ENCODE measurements around the gene KCNMB2.

The KCNMB2 gene

DNA sequence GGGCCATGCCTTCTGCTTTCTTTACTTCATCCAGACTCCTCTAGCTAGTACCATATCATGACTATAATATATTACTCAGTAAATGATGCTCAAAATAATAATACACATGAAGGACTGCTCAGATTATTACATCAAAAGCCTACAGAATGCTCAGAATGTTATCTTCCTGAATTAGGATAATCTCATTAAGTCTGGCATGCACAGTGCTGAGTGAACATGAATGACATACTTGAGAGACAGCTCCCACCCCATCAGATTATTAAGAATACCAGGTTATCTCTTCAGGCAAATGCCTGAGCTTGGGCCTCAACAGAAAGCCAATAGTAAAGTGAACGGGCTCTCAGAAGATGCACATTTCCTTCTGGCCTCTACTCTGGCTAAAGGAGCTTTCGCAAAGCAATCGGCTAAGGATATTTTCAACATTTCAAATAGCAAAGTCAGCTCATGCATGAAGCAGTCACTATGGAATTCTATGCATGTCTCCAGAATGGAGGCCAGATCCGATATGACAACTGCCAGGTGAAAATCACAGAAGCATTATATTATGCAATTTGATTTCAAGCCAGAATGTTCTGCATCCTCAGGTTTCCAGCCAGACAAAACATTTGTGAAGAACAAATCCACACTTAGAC lies 122.6 kb downstream of the KCNMB2 start:
- DNase-seq: no peak

DNA sequence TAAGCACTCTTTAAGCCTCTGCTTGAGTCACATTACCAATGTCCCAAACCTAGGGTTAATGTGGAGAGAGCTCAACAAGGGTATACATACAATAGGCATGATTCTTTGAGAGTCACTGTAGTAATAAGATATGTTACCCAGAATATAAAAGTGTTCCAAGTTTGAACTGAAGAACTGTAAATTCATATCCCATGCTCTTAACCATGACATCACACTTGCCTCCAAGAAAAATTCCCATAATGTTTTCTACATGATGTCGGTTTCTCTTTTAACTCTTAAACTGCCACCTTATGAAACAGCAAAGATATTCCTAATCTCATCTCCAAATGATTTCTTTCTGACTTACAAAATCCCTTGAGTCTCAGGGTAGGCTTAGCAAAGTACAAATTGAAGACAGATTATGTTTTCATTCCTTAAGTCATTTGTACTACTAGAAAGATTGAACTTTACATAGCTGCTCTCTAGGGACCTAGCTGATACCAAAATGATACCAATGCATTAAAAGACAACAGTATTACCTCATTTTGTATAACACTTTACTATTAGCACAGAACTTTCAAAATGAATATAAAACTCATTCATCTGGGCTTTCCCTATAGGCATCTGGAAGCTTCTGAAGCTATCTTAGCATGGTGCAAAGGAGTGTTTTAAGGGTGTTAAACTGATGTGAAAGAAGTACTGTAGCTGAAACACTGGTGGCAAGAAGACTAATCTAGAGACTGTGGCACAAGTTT lies 127.1 kb downstream of the KCNMB2 start:
- no peak for DNase-seq

DNA sequence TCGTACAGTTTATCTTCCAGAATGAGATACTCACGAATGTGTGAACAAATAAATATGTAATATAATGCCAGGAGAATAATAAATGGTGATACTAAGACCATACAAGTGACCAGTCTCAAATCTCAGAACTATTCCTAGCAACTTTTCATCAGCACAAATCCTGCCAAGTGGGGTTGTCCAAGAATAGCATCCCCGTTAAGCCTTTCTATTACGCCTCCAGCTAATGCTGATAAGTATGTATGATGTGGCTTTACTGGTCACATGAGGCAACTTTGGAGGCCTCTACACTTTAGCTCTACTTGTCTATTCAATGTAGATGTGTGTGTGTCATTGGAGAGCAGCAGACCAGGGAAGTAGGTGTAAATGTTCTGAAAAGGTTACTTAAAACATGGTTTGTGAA lies 129.5 kb downstream of the KCNMB2 start:
- no peak for DNase-seq

DNA sequence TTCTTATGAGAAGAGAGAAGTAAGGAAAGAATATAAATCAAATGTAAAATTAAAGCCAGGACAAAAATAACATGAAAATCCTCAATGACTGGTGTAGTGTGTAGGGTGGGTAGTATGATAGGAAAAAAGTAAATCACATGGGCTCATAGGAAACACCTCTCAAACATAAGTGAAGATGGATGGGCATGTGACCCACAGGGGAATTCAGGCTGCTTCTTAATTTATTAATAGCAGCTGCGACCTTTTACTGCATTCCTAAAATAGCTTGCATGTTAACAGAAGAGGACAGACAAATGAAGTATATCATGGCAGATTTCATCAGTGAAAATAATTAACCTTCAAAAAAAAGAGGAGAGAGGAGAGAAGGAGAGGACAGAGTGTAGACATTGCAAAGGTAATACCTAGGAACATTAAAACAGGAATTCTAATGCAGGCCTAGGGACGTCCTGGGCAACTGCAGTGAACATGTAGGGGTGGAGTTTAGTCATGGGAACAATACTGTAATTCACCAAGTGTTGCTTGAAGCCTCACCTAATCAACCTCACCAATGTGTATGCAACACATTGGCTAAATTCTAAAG lies 132.9 kb downstream of the KCNMB2 start:
- no peak for DNase-seq

DNA sequence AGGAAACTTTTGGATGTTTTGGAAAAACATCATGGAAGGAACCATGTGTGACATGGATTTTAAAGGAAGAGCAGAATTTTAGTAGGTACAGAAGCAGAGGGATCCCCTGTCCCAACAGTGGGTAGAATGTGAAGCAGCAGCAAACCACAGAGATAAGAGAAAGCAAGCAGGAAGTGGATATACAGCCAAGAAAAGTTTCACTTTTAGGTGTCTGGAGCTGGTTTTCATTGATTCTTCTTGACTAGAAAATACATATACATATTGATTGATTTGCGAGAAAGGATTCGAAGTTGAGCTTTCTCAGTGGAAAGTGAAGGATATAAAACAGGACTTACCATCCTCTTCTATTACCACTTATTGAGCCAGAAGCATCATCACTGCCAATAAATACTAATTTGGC lies 133.5 kb downstream of the KCNMB2 start:
- DNase-seq: no peak

DNA sequence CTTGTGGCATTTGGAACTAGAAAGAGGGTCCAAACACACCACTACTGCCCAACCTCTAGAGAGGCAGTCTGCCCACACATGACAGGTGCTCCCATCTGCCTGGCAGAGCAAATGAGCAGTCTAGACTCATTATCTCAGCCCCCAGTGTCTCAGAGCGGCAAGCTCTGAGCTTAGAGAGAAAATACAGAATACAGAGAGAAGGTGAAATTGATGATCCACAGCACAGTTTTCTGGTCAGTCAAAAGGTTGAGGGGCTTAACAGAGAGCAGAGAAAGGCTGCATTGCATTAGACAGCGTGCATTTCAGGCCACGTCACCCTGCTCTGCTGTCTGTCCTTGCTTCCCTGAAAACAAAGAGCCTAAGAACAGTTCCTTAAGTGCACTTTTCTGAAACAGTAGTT lies 135.1 kb downstream of the KCNMB2 start:
- DNase-seq: no peak

DNA sequence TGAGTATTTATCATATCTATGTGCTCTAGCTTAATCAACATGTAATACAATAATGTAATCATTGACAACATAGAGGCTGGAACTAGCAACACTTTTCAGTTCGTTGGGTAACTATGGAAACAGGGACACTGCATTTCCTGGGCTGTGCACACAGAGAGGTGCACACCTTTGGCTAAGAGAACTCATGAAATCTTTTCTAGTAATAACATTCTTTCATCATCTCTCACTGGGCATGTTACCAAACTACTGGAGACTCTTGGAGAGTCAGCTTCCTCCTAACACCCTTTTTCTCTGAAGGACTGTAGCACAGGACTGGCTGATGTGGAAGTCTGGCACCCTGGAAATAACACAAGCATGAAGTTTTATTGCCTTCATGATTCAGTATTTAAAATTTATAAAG lies 135.6 kb downstream of the KCNMB2 start:
- no peak for DNase-seq

DNA sequence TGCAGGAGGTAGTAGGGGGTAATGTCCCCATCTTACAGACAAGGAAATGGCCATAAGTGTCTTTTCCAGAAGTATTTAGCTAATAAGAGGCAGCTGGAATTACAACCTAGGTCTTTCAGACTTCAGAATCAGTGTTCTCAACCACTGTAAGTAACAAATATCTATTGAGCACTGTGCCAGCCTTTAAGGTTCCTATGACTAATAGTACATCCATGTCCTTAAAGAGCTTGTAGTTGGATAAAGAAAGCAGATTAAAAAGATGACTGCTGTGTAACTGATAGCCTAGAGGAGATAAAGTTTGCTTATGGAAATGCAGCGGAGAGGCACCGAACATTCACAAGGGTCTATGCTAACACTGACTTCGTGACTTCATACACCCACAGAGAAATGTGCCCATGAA lies 136.0 kb downstream of the KCNMB2 start:
- no peak for DNase-seq

DNA sequence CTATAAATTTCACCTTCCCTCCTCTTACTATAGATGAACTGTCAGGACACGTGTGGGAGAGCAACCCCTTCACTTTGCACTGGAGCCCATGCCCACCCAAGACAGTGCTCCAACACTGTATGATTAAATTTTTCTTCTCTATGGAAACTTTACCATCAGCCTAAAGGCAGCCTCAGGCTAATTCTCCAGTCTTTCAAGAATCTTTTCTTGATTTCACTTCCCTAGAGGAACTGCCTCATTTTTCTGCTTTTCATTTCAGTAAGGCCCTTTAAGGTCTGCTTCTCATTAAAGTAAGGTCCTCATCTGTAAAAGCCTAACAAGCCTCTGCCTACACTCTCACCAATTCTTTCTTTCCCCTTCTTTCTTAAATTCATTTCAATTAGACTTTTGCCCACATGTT lies 137.3 kb downstream of the KCNMB2 start:
- DNase-seq: no peak

DNA sequence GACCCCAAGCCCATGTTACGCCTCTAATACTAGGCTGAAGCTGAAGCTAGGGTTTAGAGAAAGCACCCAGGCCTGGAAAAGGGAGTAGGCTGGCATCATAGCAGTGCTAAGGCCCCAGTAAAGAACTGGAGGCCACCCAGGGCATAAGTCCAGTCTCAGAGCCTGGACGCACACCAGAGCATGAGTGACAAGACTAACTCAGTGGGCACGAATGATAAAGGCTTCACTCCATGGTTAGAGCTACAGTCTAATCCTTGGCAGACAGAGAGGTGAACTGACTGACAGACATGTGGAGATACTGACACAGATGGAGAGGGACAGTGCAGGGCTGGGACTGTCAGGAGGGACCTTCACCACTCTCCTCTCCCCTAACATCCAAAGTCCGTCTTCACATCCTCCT lies 139.8 kb downstream of the KCNMB2 start:
- DNase-seq: no peak

DNA sequence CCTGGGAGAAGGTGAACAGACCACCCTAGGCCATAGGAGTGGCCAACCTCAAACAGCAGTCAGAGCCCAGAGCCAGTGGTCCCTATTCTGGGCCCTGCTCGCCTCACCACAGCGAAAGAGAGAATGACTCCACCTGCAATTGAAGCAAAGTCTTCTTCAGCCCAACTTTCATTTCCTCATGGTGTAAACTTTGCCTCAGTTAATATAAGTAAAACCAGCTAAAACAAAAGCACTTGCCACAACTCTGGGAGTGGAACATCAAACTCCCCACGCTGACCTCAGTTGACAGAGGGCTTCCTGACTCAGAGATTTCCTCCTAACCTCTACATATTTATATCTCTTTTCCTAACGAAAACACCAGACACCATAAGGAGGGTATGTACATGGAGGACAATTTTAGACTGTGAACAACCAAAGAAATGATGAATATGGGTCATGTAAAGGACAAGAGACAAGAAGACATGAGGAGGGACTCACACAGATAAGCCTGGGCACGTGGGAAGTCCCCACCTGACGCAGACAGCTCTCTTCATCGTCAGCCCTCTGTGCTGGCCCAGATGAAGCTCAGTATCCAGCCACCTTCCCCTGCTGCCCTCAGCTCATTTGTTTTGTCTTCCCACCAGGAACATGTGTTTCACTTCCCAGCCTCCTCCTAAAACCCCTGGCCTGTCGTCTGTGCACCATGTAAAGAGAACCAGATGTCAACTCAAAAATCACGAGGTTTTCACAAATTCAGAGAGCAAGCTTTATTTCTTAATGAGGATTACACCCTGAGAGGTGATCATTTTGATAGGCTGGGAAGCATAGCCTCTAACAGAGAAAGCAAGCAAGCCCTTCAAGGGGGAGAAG lies 140.9 kb downstream of the KCNMB2 start:
- DNase-seq: no peak

DNA sequence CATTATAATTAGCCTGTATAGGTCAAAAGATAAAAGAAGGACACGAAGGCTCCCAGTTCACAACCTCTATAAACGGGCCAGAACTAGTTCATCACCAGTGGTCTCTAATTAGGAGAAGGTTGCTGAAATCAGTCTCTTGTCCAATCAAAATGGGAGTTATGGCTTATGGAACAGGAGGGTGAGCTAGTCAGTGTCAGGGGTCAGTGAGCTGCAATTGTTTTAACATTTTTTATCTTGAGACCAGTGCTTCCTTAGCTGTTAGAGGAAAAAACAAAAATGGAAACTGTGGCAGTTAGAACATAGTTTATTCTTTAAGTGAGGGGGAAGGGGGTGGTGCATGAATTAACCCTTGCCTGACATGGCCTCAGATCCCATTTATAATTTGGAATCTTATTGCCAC lies 141.7 kb downstream of the KCNMB2 start:
- no peak for DNase-seq

DNA sequence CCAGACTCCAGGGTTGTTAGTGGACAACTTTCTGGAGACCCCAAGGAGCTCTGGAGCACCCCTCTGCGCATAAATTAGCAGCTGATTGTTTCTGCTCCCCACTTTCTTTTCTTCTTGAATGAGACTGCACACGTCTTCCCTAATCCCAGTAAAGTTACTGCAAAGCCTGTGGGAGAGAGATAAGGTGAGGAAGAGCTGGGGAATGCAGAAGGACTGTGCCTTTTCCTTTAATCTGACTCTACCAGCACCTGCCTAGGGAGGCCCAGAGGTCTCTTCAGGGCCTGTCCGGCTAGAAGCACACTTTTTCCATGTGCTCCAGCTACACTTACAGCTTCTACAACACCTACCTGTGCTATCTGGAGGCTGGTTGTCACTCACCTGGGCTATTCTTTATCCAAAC lies 143.8 kb downstream of the KCNMB2 start:
- DNase-seq: no peak

DNA sequence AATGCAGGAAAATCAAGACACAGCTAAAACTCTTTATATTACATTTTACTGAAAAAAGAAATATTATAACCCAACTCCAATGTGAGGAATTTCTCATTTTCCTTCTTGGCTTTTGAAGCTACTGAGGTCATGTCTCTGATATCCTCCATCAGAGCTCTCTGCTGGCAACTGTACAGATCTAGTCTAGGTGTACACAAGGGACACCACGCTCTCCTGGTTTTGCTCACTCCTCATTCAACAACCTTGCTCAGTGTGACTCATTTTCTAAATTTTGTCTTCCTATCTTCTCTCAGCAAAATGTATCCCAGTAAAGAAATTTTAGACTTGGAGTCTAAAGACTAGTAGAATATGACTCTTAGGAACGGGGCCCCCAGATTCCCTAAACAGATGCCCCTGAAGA lies 144.3 kb downstream of the KCNMB2 start:
- DNase-seq: no peak

DNA sequence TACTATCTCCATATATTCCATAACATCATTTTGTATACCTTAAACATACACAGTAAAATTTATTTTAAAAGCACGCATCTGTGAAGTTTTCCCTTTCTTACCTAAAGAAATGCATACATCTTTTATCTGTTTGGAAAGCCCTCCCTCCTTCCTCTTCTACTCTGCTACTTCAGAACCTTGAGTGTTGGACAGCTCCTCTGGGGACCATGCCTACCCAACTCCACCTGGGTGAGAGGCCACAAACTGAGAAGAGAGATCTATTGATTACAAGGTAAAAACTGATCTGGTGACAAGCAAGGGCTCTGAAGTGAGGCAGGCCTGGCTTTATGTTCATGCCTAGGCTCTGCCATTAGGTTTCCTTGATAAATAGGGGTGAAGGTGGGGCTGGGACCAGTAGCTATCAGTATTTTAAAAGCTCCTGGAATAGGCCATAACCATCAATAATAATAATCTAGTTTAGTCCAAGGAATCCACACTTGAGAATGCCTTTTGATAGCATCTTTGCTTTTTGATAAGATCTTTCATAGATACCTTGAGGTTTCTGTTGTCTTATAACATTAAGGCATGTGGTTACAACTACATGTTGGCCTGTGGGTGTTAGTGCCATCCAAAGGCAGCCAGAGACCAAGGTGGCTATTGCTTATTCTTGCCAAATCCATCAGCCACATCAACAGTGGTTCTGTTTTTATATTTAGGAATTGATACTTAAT lies 148.8 kb downstream of the KCNMB2 start:
- DNase-seq: no peak

DNA sequence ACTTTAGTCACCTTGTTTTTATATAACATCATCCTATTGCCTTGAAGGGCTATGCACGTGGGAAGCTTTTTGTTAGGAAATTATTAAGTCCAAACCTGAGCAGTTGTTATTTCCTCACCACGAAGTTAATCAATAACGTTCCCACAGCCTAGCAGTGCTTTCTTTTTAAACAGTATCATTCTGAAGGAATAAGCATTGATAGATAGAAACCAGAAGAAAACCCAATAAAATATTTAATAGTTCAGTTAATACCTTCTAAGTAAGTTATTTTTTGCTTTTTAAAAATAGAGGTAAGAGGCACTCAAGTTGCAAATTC lies 149.3 kb downstream of the KCNMB2 start:
- DNase-seq: no peak

DNA sequence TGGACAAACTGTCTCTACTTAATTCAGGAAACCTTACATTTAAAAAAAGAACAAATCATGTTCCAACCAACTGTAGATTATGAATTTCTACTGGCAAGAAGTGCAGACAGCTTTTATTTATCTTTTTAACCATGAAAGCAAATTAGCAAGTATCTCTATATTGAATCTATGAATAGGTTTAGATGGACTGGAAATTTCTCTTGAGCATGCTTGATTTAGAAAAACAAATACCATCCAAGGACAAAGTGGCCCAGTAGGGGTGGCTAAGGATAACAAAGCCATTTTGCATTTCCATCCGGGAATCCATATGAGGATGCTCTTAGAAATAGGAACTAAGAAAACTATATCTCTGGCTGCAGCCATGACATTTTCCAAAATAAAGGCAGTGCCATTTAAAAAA lies 150.6 kb downstream of the KCNMB2 start:
- no peak for DNase-seq

DNA sequence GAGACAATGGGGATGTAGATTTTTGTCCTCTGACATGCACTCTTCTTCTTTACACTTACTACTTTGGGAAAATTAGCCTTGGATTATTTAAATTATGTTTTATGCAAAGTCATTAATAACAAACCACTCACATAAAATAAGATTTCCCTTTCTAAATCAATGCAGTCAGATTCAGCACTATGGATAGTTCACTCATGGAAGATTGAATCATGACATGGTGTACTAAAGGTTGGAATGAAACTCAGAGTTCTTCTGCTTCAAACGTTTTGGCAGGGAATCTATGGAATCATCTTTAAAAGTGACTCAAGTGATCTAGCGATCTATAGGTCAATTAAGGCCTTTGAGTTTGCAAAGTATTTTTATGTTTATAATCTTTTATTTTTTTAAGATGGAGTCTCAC lies 154.3 kb downstream of the KCNMB2 start:
- no peak for DNase-seq

DNA sequence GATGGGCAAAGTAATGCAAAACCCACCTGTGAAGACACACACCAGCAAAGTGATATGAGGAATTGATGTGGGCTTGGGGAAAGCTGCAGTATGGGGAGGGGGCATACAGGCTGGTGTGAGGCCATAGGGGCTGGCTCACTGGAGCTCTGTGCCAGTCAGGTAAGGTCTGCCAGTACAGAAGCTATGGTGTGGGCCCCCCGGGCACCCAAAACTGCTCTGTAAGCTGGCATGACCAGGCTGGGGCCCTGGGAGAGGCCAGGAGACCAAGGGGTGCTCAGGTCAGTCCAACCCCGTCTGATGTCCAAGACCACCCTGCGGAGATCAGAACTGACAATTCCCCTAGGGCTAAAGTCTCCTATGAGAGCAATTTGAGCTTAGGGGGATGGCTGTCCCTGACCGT lies 163.1 kb downstream of the KCNMB2 start:
- no peak for DNase-seq

DNA sequence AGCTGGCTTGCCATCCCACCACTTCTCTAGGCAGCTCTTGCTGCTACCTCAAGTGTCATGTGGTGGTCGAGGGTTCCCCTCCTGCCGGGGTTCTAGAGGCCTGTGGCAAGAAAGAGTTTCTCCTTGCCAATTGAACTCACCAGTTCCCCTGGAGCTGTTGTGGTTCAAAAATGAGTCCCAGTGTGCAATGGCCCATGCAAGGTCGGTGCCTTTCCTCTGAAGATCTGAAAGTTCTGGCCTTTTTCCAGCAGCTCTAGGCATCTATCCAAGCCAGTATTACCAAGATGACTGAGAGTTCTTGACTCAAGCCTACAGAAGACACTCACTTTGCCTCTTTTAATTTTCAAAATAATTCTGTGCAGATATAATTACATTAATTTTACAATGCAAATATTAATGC lies 163.6 kb downstream of the KCNMB2 start:
- DNase-seq: no peak

DNA sequence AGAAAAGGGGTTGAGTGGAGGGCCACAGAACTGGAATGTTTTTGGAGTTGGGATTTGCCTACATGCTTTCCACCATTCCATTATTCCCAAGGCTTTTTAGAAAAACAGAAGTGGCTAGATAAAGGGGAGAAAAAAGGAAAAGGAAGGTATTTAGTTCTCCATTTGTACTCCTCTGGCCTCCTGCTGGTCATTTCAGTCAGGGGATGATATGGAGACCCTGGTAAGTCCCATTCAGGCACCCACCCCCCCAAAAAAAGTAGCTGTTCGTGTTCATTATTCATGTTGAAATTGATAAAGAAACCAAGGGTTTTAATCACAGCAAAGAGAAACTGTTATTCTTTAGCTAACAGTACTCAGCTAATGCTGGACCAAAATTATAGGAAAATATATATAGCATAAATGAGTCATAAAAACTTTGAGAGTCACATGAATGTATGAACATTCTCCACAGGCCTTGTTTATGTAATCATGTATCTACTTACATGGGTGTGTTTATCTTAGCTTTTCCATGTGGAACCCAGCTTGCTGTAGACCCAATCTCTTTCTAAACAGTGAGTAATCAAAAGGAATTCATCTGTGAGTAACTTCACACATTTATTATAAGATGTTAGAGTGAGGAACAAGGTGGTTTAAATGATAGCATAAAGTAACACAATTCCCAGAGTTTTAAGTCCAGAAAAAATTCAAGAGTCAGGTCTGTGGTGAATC lies 167.2 kb downstream of the KCNMB2 start:
- DNase-seq: no peak

DNA sequence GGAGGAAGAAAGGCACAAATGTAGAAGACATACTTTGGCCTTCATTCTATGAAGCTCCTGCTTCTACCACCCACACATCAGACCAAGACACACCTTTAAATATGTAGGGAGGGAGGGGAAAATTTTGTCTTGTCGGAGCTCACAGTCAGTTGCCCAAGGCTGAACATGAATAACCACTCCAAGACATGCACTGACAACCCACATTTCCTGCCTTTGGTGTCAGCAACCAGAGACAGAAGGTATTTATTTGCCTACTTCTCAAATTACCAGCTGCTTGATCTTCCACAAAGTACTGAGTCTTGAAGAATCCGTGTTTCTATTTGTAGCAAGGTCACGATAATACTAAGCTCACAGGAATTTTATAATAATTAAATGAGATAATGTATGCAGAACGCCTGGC lies 169.7 kb downstream of the KCNMB2 start:
- no peak for DNase-seq

DNA sequence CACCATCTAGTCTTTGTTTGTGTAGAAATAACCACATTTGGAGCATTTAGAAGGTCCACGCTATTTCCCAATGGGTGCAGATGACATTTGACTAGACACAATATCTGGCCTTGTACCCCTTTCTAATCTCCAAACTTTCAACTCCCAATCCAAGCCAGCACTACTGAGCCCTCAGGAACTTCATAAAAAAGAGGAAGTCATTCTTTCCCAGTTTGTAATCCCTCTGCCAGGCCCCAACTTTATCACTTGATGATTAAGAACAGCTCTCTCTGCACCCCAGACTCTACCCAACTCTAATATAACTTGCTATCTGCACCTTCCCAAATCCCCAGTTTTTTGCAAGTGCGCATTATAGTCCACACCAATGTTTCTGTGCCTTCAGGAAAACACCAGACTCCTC lies 170.2 kb downstream of the KCNMB2 start:
- no peak for DNase-seq

Data from inflammatory macrophage treated with lipopolysaccharide for 4 hours (primary cell).